ENCODE results near the gene NUDT19. TPM values are rescaled to one million over a fixed set of nuclear protein-coding genes. Genes with fewer than 3 reads are reported as not detected.
"Not testable (repeated sequence)": the region's sequence is repeated elsewhere in the genome, so short reads cannot be mapped to it uniquely, and the experiment has no call there.

The NUDT19 gene
- total RNA-seq, 1 donor from 2014 or later = 6.2 TPM

GRCh38 chr19:32743021-32743420, 51.4 kb downstream of the NUDT19 start:
- DNase-seq (ENCODE audit: low spot score in 2 of 2) = no peak
- Histone ChIP-seq H3K4me1 (no peaks in the 10 kb centered on the region), H3K4me3 (no peak overlapping the region), H3K36me3 (no peaks in the 10 kb centered on the region), H3K9me3 (no peaks in the 10 kb centered on the region), H3K27ac (no peak overlapping the region), H3K27me3 (no peaks in the 10 kb centered on the region)
- intact Hi-C loops (cut with DNase I) = no loop called here
- TF ChIP-seq CTCF (IDR thresholded peaks at IDR 0.05) = no peak

- TF ChIP-seq CTCF (IDR thresholded peaks at IDR 0.05) = no peak
- no peak for DNase-seq (ENCODE audit: low spot score in 2 of 2)
These were observed 51.8 kb downstream of the NUDT19 start for GRCh38 chr19:32743447-32743846.

GRCh38 chr19:32744555-32745325, 53.1 kb downstream of the NUDT19 start:
- H3K36me3 ChIP-seq = no peaks in the 10 kb centered on the region
- DNase-seq (ENCODE audit: low spot score in 2 of 2) = no peak
- H3K27me3 ChIP-seq = no peaks in the 10 kb centered on the region
- intact Hi-C loops (cut with DNase I) = no loop called here
- H3K4me1 ChIP-seq = no peaks in the 10 kb centered on the region
- no peak overlapping the region for H3K4me3 ChIP-seq
- no peaks in the 10 kb centered on the region for H3K9me3 ChIP-seq
- TF ChIP-seq CTCF (IDR thresholded peaks at IDR 0.05) = no peak
- no peak overlapping the region for H3K27ac ChIP-seq

More at GRCh38 chr19:32743447-32743846, 51.8 kb downstream of the NUDT19 start:
- H3K27me3 ChIP-seq = no peaks in the 10 kb centered on the region
- H3K27ac ChIP-seq = no peak overlapping the region
- intact Hi-C loops (cut with DNase I) = no loop called here
- H3K9me3 ChIP-seq = no peaks in the 10 kb centered on the region
- no peaks in the 10 kb centered on the region for H3K4me1 ChIP-seq
- H3K36me3 ChIP-seq = no peaks in the 10 kb centered on the region
- no peak overlapping the region for H3K4me3 ChIP-seq

- H3K4me1 ChIP-seq; DNase-seq (ENCODE audit: low spot score in 2 of 2); H3K27ac ChIP-seq; H3K4me3 ChIP-seq; intact Hi-C loops (cut with DNase I); H3K9me3 ChIP-seq; H3K27me3 ChIP-seq; H3K36me3 ChIP-seq: not testable (repeated sequence)
These were observed 54.1 kb downstream of the NUDT19 start for GRCh38 chr19:32745594-32746251.

- intact Hi-C loops (cut with DNase I); H3K27ac ChIP-seq; H3K4me3 ChIP-seq; DNase-seq (ENCODE audit: low spot score in 2 of 2); H3K27me3 ChIP-seq; H3K36me3 ChIP-seq; H3K4me1 ChIP-seq; H3K9me3 ChIP-seq: not testable (repeated sequence)
These were observed 55.1 kb downstream of the NUDT19 start for GRCh38 chr19:32746631-32747196.

- Histone ChIP-seq H3K27ac (no peak overlapping the region), H3K36me3 (no peaks in the 10 kb centered on the region), H3K27me3 (no peaks in the 10 kb centered on the region), H3K9me3 (no peaks in the 10 kb centered on the region), H3K4me1 (no peaks in the 10 kb centered on the region), H3K4me3 (no peak overlapping the region)
- TF ChIP-seq CTCF (IDR thresholded peaks at IDR 0.05) = no peak
- intact Hi-C loops (cut with DNase I) = no loop called here
- no peak for DNase-seq (ENCODE audit: low spot score in 2 of 2)
These were observed 56.9 kb downstream of the NUDT19 start for GRCh38 chr19:32748497-32748896.
